Measurements from ENCODE around the gene HEXIM2.

Gene HEXIM2

GRCh38 chr17:45144199-45145034, 17.3 kb upstream of the HEXIM2 start:
- no peak for DNase-seq (ENCODE audit: low read depth)

- DNase-seq (ENCODE audit: low read depth): no peak
Observed at GRCh38 chr17:45145035-45145389, 16.7 kb upstream of the HEXIM2 start.

GRCh38 chr17:45146166-45146565, 15.5 kb upstream of the HEXIM2 start:
- no peak for DNase-seq (ENCODE audit: low read depth)

- no peak for DNase-seq (ENCODE audit: low read depth)
Observed at GRCh38 chr17:45146592-45146889, 15.1 kb upstream of the HEXIM2 start.

GRCh38 chr17:45146890-45147580, 14.6 kb upstream of the HEXIM2 start:
- DNase-seq (ENCODE audit: low read depth): no peak

GRCh38 chr17:45147581-45148182, 14.0 kb upstream of the HEXIM2 start:
- peak; percentile 62 for DNase-seq (ENCODE audit: low read depth)

- DNase-seq (ENCODE audit: low read depth): peak; percentile 98
Observed at GRCh38 chr17:45148183-45149036, 13.3 kb upstream of the HEXIM2 start, which contains the start of gene HEXIM1. TSS of gene HEXIM1 (plus strand) at chr17:45148475. CDS start at chr17:45149191, 716 bp downstream.

- peak; percentile 63 for DNase-seq (ENCODE audit: low read depth)
Observed at GRCh38 chr17:45149037-45149668, 12.5 kb upstream of the HEXIM2 start.

GRCh38 chr17:45149669-45150664, 11.7 kb upstream of the HEXIM2 start:
- no peak for DNase-seq (ENCODE audit: low read depth)

- DNase-seq (ENCODE audit: low read depth): no peak
Observed at GRCh38 chr17:45150911-45151809, 10.5 kb upstream of the HEXIM2 start.

- no peak for DNase-seq (ENCODE audit: low read depth)
Observed at GRCh38 chr17:45155029-45155428, 6.6 kb upstream of the HEXIM2 start.

- no peak for DNase-seq (ENCODE audit: low read depth)
Observed at GRCh38 chr17:45155483-45155882, 6.2 kb upstream of the HEXIM2 start.

GRCh38 chr17:45156242-45156641, 5.4 kb upstream of the HEXIM2 start:
- DNase-seq (ENCODE audit: low read depth): no peak

- no peak for DNase-seq (ENCODE audit: low read depth)
Observed at GRCh38 chr17:45160447-45161287, 1.0 kb upstream of the HEXIM2 start.

- DNase-seq (ENCODE audit: low read depth): no peak
Observed at GRCh38 chr17:45162025-45162687, 481 bp downstream of the HEXIM2 start.

GRCh38 chr17:45164734-45165269, 3.1 kb downstream of the HEXIM2 start:
- DNase-seq (ENCODE audit: low read depth): no peak

- no peak for DNase-seq (ENCODE audit: low read depth)
Observed at GRCh38 chr17:45168991-45169752, 7.5 kb downstream of the HEXIM2 start.
